ENCODE measurements around the gene MTERF4.

The MTERF4 gene

DNA sequence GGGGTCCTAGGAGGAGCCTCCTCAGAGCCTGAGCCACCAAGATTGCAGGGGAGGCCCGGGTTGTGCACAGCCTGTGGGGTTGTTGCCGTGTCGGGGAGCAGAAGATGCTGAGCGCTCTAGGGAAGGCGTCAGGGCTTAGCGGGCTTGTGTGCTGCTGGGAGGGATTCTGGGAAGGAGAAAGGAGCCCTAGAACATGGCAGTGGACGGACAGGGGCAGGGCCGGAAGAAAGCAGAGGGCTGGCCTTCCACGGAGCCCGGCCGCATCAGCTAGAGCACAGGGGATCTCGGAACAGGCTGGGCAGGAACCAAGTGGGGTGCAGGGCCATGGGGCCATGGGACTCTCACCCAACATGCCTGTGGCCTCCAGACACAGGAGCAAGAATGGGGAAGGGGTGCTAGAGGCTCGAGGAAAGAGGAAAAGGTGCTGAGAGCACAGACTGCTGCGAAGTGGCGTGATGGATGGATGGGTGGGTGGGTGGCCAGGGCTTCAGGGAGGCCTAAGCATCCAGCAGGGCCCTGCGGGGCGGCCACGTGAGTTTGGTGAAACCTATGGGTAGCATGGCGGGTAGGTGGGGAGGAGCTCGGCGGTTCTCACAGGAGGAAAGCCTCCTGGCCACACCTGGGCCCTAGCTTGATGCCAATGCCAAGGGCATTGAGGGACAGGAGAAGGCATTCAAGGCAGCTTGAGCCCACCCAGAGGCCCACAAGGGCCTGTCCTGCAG is 35.8 kb downstream of the MTERF4 start:
- H3K4me3 Mint-ChIP-seq = no peak overlapping the region
- H3K9me3 Mint-ChIP-seq = no peaks in the 10 kb centered on the region
- ATAC-seq (no peak), DNase-seq (ENCODE audit: low spot score in 2 of 2) (peak in 1 of 2 donors; percentile 39)
- no peak overlapping the region for H3K27ac Mint-ChIP-seq
- H3K4me1 Mint-ChIP-seq = peaks cover 8% of the 10 kb centered on the region
- peaks cover 4% of the 10 kb centered on the region for H3K36me3 Mint-ChIP-seq

GRCh38 chr2:241065355-241065803 is 36.7 kb downstream of the MTERF4 start:
- no peak overlapping the region for H3K27ac Mint-ChIP-seq
- no peak overlapping the region for H3K4me3 Mint-ChIP-seq
- DNase-seq (ENCODE audit: low spot score in 2 of 2) = peak in 1 of 2 donors; percentile 35
- H3K4me1 Mint-ChIP-seq = peaks cover 8% of the 10 kb centered on the region
- peaks cover 4% of the 10 kb centered on the region for H3K36me3 Mint-ChIP-seq
- no peak for ATAC-seq
- H3K9me3 Mint-ChIP-seq = no peaks in the 10 kb centered on the region

- ATAC-seq (no peak), DNase-seq (ENCODE audit: low spot score in 2 of 2) (no peak)
- Mint-ChIP-seq H3K9me3 (no peaks in the 10 kb centered on the region), H3K36me3 (peaks cover 4% of the 10 kb centered on the region), H3K27ac (peak overlapping the region; percentile 73), H3K4me1 (peaks cover 8% of the 10 kb centered on the region), H3K4me3 (peak overlapping the region; percentile 51)
Observed at GRCh38 chr2:241064802-241065354, 37.2 kb downstream of the MTERF4 start.

- Mint-ChIP-seq H3K9me3 (no peaks in the 10 kb centered on the region), H3K27ac (peak overlapping the region; percentile 73), H3K4me3 (peak overlapping the region; percentile 51), H3K4me1 (peaks cover 8% of the 10 kb centered on the region), H3K36me3 (peaks cover 4% of the 10 kb centered on the region)
- ATAC-seq (peak; percentile 67), DNase-seq (ENCODE audit: low spot score in 2 of 2) (peak in 1 of 2 donors; percentile 65)
Observed at GRCh38 chr2:241064008-241064801, 37.9 kb downstream of the MTERF4 start.

DNA sequence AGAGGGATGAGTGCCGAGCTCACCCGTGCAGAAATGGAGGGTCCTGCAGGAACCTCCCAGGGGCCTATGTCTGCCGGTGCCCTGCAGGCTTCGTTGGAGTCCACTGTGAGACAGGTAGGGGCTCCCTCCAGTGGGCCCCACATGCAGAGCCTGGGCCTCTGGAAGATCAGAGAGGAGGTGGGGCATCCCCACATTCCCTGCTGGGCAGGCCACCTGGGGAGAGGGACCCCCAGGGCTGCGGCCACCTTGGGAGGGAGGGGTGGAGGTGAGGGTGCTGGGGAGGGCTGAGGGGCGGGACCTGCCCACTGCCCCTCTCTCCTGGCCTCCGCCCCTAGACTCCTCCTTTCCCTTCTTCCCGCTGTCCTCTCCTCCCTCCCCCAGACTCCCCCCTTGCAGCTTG is 38.5 kb downstream of the MTERF4 start:
- Mint-ChIP-seq H3K36me3 (peaks cover 4% of the 10 kb centered on the region), H3K4me3 (no peak overlapping the region), H3K9me3 (no peaks in the 10 kb centered on the region), H3K27ac (no peak overlapping the region), H3K4me1 (peaks cover 8% of the 10 kb centered on the region)
- DNase-seq (ENCODE audit: low spot score in 2 of 2) (no peak), ATAC-seq (no peak)

- H3K27ac Mint-ChIP-seq = no peak overlapping the region
- peaks cover 4% of the 10 kb centered on the region for H3K36me3 Mint-ChIP-seq
- ATAC-seq (no peak), DNase-seq (ENCODE audit: low spot score in 2 of 2) (no peak)
- H3K9me3 Mint-ChIP-seq = no peaks in the 10 kb centered on the region
- H3K4me1 Mint-ChIP-seq = peaks cover 8% of the 10 kb centered on the region
- no peak overlapping the region for H3K4me3 Mint-ChIP-seq
Observed at GRCh38 chr2:241063093-241063551, 39.0 kb downstream of the MTERF4 start.

- H3K4me3 Mint-ChIP-seq = no peak overlapping the region
Observed at GRCh38 chr2:241062389-241063092, 39.5 kb downstream of the MTERF4 start.

GRCh38 chr2:241061275-241061674 is 40.8 kb downstream of the MTERF4 start:
- no peak for ATAC-seq
- H3K36me3 Mint-ChIP-seq = peaks cover 4% of the 10 kb centered on the region
- no peak for DNase-seq (ENCODE audit: low spot score in 2 of 2)
- no peak overlapping the region for H3K27ac Mint-ChIP-seq
- no peak overlapping the region for H3K4me3 Mint-ChIP-seq
- H3K9me3 Mint-ChIP-seq = no peaks in the 10 kb centered on the region
- H3K4me1 Mint-ChIP-seq = peaks cover 8% of the 10 kb centered on the region

More at GRCh38 chr2:241062389-241063092, 39.5 kb downstream of the MTERF4 start:
- no peak for DNase-seq (ENCODE audit: low spot score in 2 of 2)
- no peak for ATAC-seq
- Mint-ChIP-seq H3K27ac (no peak overlapping the region), H3K36me3 (peaks cover 4% of the 10 kb centered on the region), H3K4me1 (peaks cover 8% of the 10 kb centered on the region), H3K9me3 (no peaks in the 10 kb centered on the region)

- no peak overlapping the region for H3K4me3 Mint-ChIP-seq
- H3K36me3 Mint-ChIP-seq = no peaks in the 10 kb centered on the region
- no peaks in the 10 kb centered on the region for H3K9me3 Mint-ChIP-seq
- ATAC-seq = no peak
- no peak overlapping the region for H3K27ac Mint-ChIP-seq
- peak in 1 of 2 donors; percentile 25 for DNase-seq (ENCODE audit: low spot score in 2 of 2)
- H3K4me1 Mint-ChIP-seq = no peaks in the 10 kb centered on the region
Observed at GRCh38 chr2:241053576-241054251, 48.4 kb downstream of the MTERF4 start.

- DNase-seq (ENCODE audit: low spot score in 2 of 2) (no peak), ATAC-seq (peak; percentile 21)
- H3K9me3 Mint-ChIP-seq = no peaks in the 10 kb centered on the region
- H3K36me3 Mint-ChIP-seq = no peaks in the 10 kb centered on the region
- no peak overlapping the region for H3K4me3 Mint-ChIP-seq
- H3K4me1 Mint-ChIP-seq = no peaks in the 10 kb centered on the region
- H3K27ac Mint-ChIP-seq = no peak overlapping the region
Observed at GRCh38 chr2:241052677-241053360, 49.3 kb downstream of the MTERF4 start.

GRCh38 chr2:241051578-241052487 is 50.3 kb downstream of the MTERF4 start:
- Mint-ChIP-seq H3K27ac (no peak overlapping the region), H3K4me3 (no peak overlapping the region), H3K4me1 (no peaks in the 10 kb centered on the region), H3K36me3 (no peaks in the 10 kb centered on the region), H3K9me3 (no peaks in the 10 kb centered on the region)
- no peak for DNase-seq (ENCODE audit: low spot score in 2 of 2)
- ATAC-seq = no peak

- no peak overlapping the region for H3K27ac Mint-ChIP-seq
Observed at GRCh38 chr2:241050624-241051577, 51.2 kb downstream of the MTERF4 start.

More at GRCh38 chr2:241050624-241051577, 51.2 kb downstream of the MTERF4 start:
- no peaks in the 10 kb centered on the region for H3K4me1 Mint-ChIP-seq
- no peak overlapping the region for H3K4me3 Mint-ChIP-seq
- ATAC-seq = no peak
- no peaks in the 10 kb centered on the region for H3K9me3 Mint-ChIP-seq
- no peaks in the 10 kb centered on the region for H3K36me3 Mint-ChIP-seq
- no peak for DNase-seq (ENCODE audit: low spot score in 2 of 2)

All from stimulated activated effector memory CD8-positive, alpha-beta T cell treated with anti-CD3 and anti-CD28 coated beads, Interleukin-12 subunit alpha, Interleukin-12 subunit beta, amount 100 ng/mL, for 72 hours (primary cell).